ENCODE measurements around the gene TRIM32.

Gene TRIM32

DNA sequence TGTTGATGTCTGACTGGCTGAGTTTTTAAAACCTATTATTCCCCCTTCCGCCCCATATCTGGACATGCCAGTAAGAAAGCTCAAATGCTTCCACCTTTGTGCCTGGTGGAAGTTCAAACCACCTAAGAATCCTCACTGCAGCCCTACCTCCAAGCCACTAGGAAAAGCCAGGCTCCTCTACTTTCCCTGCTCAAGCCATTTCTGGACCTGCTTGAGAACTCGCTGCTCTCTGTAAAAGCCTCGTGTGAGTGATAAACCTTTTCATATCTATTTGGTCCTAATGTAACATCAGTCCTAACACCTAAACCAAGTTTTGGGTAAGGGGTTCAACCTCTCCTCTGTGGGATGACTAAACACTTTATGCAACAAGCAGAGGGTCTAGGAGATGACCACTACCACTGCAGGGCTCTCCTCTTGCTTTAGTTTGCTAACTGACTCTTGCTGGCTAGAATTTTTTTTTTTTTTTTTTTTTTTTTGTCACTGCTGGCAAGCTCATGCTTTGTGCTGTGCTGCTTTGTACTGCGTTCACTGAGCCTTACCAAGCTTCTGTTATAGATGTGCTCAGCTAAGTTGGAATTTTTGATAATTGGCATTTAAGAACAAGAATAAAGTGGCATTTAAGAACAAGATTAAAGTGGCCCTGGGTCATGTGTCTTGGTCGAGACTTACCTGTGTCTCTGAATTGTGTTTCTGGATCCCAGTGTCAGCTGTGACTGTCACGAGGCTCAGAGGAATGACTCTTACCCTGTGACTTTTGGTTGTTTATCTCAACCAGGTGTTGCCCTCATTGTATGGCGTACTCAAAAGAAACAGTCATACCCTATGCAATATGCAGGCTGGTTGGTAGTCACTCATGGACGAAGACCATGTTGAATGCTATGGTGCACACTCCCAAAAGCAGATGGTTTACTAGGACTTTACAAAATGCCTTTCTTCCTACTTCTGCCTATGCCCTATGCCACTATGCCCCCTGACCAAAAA, 19.5 kb downstream of the TRIM32 start:
- no peak for DNase-seq

DNA sequence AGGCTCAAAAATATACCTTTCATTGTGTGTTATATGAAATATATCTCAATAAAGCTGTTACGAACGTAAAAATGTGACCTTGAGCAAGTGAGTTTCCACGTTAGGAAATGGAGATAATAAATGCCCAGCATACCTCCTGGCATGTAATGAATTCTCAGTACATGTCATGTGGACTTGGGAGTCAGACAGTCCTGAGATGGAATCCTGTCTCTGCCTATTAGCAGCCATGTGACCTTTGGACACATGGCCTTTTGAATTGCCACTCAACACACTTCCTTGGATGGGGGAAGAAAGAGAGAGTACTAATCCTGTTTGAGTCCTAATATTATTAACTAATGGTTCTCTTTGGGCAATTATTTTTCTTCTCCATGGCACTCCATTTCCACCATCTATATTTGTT, 25.7 kb downstream of the TRIM32 start:
- DNase-seq, result no peak

DNA sequence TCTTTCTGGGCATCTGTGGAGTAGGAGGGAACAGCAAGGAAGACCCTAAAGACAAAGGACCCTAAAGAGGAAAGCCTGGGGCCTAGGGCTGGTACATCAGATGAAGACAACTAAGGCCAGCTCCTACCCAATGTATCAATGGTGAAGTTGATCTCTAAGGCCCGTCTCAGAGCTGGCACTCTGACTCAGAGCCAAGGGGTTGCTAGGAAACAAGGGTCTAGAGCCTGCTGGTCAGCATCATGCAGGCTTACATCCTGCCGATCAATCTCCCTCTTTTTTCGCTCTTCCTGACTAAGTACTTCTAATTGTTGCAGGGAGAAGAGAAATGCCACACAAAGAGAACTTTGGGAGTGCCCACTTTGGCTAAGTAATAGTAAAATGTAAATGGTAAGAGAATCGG, 26.2 kb downstream of the TRIM32 start:
- DNase-seq, result no peak

DNA sequence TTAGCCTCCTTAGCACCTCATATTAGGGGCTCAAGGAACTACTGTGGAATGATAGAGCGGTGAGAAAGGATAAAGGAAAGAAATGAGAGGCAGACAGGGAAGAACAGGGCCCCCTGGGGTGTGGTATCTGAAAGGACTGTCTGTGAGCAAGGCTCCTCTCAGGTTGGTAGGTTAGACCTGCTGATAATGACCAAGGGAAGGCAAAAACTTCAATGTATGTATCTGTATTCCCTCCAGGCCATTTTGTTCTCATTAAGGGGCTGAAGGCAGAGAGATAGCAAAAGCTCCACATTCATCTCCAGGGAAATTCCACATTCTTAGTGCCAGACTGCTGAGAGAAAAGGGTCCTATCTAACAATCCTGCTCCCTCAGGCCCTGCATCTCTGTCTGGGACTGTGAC, 28.6 kb downstream of the TRIM32 start:
- DNase-seq, result no peak

DNA sequence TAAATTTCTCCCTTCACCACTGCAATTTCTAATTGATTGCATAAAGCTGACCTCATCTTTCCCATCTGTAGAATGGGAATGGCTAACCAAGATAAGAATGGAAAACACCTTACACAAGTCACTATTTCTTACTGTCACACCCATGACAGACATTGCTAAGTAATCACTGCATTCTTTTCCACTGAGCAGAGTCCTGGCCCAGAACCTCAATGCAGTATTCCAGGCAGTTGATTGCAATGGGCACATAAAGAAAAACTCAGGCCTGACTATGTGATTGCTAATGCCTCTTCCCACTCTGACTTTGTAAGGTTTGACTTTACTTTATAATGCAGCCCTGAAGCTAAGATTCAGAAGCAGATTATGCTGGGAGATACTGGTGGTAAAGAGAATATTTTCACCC, 29.3 kb downstream of the TRIM32 start:
- no peak for DNase-seq

DNA sequence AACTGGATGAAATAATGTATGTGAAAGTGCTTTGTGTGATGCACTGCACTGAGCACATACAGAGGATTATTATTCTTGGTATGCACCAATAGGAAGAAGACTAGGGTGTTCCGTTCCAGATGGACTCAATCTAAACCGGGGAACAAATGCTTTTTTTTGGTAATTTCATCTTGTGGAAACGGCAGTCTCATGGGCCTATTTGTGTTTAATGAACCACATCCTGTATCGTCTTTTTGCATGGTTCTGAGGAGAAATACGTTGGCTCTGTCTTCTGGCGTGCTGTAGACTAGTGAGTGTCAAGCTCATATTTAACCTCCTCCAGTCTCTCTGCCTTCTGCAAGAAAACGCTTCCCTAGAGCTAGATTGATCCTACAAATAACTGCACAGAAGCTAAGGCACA, 30.0 kb downstream of the TRIM32 start:
- no peak for DNase-seq

DNA sequence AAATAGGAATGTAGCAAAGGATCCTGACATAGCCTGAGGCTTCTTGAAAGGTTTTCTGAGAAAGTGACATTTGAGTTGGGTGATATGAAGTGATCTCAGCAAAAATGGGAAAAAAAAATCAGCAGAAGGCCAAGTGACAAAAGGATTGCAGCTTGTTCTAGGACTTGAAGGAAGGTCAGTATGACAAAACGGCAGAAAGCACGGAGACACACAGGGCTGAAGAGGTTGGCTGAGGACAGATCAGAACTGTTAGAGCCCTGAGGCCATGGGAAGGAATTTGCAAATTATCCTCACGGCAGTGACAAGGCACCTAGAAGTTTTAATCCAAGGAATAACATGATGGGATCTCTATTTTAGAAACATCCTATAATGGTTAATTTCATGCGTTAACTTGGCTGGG, 31.0 kb downstream of the TRIM32 start:
- no peak for DNase-seq

DNA sequence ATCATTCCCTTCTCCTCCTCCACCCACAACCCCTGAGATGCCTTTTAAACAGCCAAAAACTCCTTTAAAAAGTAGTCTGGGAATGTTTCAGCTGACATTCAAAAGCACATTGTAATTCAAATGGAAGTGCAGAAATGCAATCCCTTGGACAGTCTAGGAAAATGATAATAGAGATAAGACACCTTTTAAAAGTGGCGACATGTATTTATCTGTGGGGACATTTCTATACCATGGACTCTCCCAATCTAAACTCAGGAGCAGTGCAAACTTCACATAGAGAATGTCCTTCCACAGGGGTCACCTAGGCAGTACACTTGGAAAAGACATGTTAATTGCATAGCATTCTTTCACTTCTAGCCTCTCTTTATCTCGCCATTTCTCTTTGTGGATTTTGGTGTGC, 33.0 kb downstream of the TRIM32 start:
- no peak for DNase-seq

DNA sequence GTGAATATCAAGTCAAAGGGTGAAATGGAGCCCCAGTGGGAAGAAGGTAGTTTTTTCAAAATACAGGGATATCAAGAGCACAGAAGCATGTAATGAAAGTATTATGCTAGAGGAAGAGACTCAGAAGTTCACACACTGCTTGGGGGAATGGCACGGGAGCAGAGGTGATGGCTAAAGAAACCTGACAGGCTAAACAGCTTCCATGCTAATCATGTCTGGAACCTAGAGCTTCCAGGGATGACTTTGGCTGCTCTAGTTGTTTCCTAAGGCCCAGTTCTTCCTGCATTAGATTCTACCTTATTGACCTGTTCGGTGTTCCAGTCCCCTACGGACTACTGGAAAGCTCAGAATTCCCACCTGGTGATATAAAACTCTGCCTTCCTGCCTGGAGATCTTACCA, 34.3 kb downstream of the TRIM32 start:
- no peak for DNase-seq

DNA sequence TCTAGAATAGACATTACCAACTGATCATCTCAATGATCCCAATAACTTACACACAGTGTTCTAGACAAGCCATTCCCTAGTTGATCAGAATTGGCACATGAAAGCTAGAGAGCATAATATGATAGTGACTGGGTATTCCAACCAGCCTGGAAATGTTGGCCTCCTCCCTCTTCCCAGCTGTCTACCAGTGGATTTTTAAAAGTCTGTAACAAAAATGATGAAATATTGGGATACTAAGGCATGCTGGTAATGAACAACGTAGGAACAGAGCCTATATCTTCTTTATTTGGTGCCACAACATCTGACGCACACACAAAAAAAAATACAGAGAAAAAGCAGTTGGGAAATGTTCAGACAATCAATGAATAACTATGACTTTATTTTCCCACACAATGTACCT, 34.8 kb downstream of the TRIM32 start:
- DNase-seq, result no peak

DNA sequence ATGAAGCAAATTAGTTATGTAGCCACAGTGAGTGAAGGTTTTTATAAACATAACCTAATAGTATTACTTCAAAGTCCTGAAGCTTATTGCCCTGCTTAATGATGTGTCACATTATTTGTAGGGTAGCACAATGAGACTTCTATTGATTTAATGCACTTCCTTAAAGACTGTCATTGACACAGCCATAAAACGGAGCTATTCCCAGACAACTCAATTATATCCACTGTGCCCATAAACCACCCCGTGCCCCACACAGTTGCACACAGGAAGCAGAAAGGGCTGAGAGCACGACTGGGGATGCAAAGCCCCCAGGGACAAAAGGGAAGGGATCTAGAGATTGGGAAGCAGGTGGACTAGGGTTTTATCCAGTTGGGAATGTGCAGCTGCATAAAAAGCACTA, 37.0 kb downstream of the TRIM32 start:
- DNase-seq, result no peak

DNA sequence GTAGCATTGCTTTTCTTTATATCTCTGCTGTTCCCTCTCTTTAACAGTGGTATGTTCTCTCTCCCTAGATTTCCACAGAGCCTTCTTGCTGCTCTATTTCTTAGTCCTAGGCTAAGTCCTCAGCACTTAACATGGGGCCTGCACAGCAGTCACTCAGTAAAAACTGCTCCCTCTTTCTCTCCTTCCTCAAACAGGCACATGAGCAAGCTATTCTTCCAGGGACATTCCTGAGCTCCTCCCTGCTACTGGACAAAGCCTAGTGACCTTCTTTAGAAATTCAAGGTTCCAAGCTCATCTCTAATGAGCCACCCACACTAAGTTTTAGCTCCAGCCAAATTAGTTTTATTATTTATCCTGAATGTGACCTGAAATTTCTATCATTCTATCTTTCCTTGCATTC, 39.5 kb downstream of the TRIM32 start:
- no peak for DNase-seq

DNA sequence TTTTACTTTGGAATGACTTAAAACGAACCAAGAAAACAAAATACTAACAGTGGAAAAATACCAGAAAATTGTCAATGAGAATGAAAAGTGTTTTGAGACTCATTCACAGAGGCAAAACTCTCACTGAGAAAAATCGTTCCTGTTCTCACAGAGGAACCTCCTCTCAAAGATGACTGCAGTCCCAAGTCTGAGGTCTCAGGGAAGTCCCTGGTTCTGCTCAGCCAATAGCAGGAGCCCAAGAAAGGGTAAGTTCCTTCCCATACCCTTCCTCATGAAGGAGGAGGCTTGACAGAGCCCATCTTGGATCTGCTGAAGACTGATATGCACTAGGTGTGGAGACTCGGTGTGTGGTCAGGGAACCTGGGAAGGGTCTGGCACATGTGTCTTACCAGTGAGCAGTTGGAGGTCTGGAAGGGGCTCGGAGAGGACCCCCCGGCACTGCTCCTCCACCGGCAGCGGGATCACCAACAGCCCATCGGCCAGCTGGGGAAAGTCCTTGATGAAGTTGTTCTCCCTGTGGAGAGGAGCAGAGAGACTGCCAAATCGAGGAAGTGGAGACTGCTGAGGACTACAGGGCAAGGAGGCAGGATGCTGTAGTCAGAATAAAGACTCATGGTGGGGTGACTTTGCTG, 46.0 kb downstream of the TRIM32 start:
- DNase-seq, result no peak

DNA sequence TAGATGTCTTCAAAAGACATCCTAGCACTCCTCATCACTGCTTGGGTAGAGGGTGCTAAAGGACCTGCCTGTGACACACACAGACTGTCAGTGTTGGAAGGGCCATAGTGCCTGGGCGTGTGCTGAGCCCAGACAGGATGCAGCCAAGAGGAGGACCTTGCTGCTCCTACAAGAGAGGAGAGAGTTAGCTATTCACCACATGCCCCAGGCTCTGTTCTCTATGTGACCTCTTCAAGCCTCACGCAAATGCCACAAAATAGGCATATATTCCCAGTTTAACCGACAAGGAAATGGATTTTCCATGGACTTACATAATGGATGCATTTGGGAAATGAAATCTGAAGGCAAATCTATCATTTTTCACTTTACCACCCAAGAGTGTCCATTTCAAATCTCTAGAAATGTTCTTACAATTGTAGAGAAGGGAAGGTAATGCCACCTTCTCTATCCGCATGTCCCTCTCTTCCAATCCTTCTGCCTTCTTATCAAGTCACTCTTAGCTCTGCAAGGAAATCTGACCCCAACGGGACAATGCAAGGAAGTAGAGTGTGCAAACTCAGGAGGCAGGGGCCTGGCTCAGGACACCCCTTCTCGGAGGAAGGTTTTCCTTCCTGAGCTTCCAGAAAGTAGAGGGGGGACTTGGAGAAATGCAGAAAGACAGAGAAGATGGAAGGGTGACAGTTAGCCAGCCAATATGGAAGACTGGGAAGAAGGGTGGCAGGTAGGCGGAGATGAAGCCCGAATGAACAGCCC, 49.5 kb downstream of the TRIM32 start:
- no peak for DNase-seq

DNA sequence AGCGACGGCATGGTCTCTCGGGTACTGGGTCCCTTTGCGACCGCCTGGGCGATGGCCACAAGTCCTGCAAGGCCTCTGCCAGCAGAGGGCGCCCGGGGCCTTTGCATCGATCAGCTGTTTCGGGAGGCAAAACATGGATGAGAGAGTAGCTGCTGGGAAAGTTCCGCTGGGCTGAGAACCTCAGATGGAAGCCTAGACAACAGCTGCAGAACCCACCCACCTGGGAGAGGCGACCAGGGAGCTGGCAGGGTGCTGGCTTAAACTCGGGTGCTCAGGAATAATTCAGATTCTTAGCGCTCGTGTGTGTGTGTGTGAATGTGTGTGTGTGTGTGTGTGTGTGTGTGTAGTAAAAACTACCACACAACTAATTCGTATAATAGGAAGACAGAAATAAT, 50.0 kb downstream of the TRIM32 start:
- peak; percentile 43 for DNase-seq

DNA sequence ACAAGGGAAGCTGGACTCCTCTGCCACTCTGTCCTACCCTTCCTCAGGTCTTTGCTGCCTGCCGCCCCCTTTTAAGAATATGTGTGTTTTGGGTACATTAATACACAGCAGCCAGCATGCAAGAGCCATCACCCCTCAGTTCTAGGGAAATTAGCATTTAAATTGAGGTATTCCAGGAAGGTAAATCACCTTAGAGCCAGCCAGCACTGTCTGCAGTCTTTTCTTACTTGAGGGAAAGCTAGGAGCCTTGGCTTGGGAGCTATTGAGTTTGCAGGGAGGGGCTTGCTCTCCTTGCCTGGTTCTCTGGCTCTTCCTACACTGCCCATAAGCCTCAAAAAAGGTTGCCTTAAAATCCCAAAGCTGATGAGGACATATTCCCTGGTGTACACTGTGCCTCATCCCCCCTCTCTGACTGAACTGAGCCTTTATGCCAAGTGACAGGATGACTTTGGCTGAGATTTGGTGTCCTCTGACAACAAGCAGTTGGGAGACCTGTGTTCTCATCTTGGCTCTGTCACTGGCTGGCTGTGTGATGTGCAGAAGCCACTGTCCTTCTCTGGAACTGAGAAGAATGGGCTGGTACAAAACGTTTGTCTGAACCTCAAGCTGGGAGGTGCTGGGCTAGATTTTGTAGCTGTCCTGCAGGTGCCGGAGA, 54.1 kb downstream of the TRIM32 start:
- no peak for DNase-seq

DNA sequence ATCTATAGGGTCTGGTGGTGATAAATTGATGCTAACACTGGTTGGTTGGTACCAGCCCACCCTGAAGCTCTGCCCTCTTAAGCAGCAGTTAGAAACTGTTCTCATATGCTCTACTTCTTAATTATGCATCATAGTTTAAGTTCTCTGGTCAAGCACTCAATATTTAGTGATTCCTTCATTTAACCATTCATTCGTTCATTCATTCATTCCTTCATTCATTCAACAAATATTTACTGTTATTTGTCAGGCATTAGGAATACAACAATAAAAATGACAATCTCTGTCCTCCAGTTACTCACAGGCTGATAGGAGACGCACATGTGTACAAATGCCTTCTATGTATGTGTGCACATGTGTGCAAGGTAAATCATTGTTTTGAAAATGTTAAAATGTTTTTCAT, 54.6 kb downstream of the TRIM32 start:
- no peak for DNase-seq

DNA sequence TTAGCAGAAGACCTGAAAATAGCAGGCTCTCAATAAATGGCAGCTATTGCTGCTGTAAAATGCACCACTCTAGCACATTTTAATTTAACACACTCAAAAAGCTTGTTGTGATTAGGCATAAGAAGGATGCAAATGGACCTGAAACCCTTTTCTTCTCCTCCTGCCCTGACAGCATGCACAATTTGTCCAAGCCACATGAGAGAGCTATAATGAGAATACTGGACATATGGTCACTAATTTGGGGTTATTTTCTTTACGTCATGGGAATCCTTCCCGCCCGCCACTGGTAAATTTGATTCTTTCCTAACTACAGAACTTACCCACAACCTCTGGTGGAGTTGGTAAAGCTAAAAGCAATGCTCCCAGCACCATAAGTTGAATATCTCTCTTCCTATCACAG, 62.1 kb downstream of the TRIM32 start:
- DNase-seq, result no peak

DNA sequence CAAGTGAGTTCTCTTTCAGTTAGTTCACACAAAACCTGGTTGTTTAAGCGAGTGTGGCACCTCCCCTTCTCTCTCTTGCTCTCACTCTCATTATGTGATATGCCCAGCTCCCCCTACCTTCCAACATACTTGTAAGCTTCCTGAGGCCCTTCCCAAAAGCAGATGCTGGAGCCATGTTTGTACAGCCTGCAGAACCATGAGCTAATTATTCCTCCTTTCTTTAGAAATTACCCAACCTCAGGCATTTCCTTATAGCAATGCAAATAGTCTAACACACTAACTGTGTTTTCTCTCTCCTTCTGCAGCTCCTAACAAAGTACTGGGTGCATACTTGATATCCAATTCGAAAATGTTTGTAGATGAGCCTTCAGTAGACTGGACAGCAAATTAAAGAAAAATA, 62.7 kb downstream of the TRIM32 start:
- no peak for DNase-seq

DNA sequence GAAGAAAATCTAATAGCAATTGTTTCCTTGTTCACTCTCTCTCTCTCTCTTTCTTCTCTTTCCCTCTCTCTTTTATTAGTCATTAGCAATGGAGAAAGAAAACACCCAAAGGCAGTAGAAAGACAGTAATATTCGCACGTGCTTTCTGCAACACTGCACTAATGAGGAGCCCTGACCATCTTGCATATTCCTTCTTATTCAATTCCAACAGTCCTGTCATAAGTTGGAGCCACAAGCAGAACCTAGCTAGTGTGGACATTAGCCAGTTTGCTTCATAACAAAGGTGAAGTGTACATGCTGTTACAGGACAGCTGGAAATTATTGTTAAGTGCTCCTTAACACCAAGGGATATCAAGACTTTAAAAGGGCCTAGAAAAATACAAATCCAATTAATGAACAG, 63.4 kb downstream of the TRIM32 start:
- no peak for DNase-seq
